Measurements from ENCODE around the gene COASY.
"Not testable (repeated sequence)": the region's sequence is repeated elsewhere in the genome, so short reads cannot be mapped to it uniquely, and the experiment has no call there.

Gene COASY

GRCh38 chr17:42574463-42574862 lies 12.5 kb downstream of the COASY start:
- DNase-seq (ENCODE audit: low spot score) = no peak

GRCh38 chr17:42577140-42577531 lies 15.2 kb downstream of the COASY start:
- no peak for DNase-seq (ENCODE audit: low spot score)

- DNase-seq (ENCODE audit: low spot score) = peak; percentile 94
These were observed 15.8 kb downstream of the COASY start, which contains the start of gene PSMC3IP for GRCh38 chr17:42577532-42578281. PSMC3IP (minus strand) TSS chr17:42577729; CDS start chr17:42577686, 43 bp downstream.

GRCh38 chr17:42578282-42578869 lies 16.4 kb downstream of the COASY start:
- peak; percentile 78 for DNase-seq (ENCODE audit: low spot score)

GRCh38 chr17:42579794-42580551 lies 18.0 kb downstream of the COASY start:
- no peak for DNase-seq (ENCODE audit: low spot score)

- DNase-seq (ENCODE audit: low spot score) = no peak
These were observed 19.9 kb downstream of the COASY start for GRCh38 chr17:42581744-42582270.

GRCh38 chr17:42584880-42585279 lies 22.9 kb downstream of the COASY start:
- no peak for DNase-seq (ENCODE audit: low spot score)

GRCh38 chr17:42585353-42585752 lies 23.4 kb downstream of the COASY start:
- no peak for DNase-seq (ENCODE audit: low spot score)

GRCh38 chr17:42586514-42587230 lies 24.7 kb downstream of the COASY start:
- no peak for DNase-seq (ENCODE audit: low spot score)

GRCh38 chr17:42590886-42591285 lies 28.9 kb downstream of the COASY start:
- DNase-seq (ENCODE audit: low spot score) = no peak

- DNase-seq (ENCODE audit: low spot score) = no peak
These were observed 29.5 kb downstream of the COASY start for GRCh38 chr17:42591411-42591810.

GRCh38 chr17:42596386-42596785 lies 34.4 kb downstream of the COASY start:
- DNase-seq (ENCODE audit: low spot score) = no peak

- no peak for DNase-seq (ENCODE audit: low spot score)
These were observed 37.0 kb downstream of the COASY start for GRCh38 chr17:42598905-42599304.

- no peak for DNase-seq (ENCODE audit: low spot score)
These were observed 41.4 kb downstream of the COASY start for GRCh38 chr17:42603318-42603717.

- DNase-seq (ENCODE audit: low spot score) = no peak
These were observed 45.8 kb downstream of the COASY start for GRCh38 chr17:42607769-42608168.

GRCh38 chr17:42608305-42609181 lies 46.6 kb downstream of the COASY start:
- DNase-seq (ENCODE audit: low spot score) = no peak

GRCh38 chr17:42609182-42609813 lies 47.4 kb downstream of the COASY start, which contains the start of the genes RETREG3 and TUBG1:
RETREG3 (minus strand) TSS chr17:42609374; CDS start chr17:42609324, 50 bp downstream.
TUBG1 (plus strand) TSS chr17:42609683; CDS start chr17:42609738, 55 bp downstream.
- DNase-seq (ENCODE audit: low spot score) = peak; percentile 98

GRCh38 chr17:42609814-42610801 lies 48.2 kb downstream of the COASY start:
- not testable (repeated sequence) for DNase-seq (ENCODE audit: low spot score)

- no peak for DNase-seq (ENCODE audit: low spot score)
These were observed 50.1 kb downstream of the COASY start for GRCh38 chr17:42612013-42612412.
